HG02759 (cell line): ENCODE data around the gene NRIP2.

Experiments used
- ATAC-seq: cut with Tn5 transposase; IDR thresholded peaks from one replicate; pipeline ENCODE4 v1.9.1; 2021; ENCODE audit warnings: mild to moderate bottlenecking, moderate library complexity; ENCODE audit not compliant: unreplicated experiment

Gene NRIP2

DNA sequence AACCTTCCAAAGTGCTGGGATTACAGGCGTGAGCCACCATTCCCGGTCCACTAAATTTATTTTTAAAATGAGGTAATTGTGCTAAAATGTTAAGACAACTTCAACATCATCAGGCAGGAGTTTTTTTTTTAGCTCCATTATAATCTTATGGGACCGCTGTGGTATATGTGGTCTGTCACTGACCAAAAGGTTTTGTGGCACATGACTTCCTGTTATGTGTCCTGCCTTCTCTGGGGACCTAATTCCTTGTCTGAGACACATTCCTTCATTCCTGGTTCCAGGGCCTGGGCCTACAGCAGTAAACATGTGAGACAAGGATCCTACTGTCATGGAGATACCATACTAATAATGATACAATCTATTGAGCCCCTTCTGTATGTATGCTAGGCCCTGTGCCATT lies 17.1 kb upstream of the NRIP2 start:
- no peak for ATAC-seq

DNA sequence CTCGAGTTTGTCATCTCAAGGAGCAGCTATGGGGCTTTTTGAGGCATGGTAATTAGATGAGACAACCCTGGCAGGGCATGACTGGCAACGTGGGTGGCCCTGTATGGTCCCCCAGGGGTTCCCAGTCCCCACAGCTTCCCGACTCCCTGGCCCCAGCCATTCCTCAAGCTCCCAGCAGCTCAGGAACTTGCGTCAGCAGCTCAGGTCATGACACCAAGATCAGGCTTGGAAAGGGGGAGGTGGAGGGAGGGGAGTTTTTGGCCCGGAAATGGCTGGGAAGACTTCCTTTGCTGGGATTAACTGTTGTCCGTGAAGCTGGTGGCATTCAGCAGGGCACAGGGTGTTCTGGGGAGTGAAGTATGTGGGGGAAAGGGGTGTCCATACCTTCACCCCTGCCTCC lies 10.4 kb upstream of the NRIP2 start:
- no peak for ATAC-seq

- no peak for ATAC-seq
These were observed 10.0 kb upstream of the NRIP2 start for GRCh38 chr12:2844786-2845185.

DNA sequence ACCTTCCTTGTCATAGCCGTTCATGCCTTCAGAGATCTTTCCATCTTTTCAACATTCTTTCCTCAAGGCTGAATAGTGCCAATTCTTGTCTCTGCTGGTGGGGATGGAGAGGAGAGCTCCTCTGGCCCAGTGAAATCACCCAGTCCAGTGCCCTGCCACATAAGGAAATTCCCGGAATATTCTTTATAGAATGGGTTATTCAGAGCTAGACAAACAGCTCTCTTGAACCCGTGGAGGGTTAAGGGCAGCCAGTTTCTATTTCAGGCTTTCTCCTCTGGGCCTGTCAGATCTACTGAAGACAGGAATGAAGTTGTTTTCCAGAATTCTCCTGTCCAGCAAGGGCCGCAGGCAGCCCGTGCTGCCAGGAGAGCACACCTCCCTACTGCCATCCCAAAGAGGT lies 8.1 kb upstream of the NRIP2 start:
- ATAC-seq, result no peak

- no peak for ATAC-seq
These were observed 6.3 kb upstream of the NRIP2 start for GRCh38 chr12:2841056-2841650.

DNA sequence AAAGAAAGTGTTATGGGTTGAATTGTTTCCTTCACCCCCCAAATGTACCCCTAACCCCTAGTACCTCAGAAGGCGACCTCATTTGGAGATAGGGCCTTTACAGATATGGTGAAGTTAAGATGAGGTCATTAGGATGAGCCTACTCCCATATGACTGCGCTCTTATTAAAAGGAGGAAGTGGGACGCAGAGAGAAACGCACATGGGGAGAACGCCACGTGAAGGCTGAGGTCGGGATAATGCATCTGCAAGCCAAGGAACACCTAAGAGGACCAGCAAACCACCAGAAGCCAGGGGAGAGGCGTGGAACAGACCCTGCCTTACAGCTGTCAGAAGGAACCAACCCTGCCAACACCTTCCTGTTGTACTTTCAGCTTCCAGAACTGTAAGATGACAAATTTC lies 1.7 kb upstream of the NRIP2 start:
- no peak for ATAC-seq

DNA sequence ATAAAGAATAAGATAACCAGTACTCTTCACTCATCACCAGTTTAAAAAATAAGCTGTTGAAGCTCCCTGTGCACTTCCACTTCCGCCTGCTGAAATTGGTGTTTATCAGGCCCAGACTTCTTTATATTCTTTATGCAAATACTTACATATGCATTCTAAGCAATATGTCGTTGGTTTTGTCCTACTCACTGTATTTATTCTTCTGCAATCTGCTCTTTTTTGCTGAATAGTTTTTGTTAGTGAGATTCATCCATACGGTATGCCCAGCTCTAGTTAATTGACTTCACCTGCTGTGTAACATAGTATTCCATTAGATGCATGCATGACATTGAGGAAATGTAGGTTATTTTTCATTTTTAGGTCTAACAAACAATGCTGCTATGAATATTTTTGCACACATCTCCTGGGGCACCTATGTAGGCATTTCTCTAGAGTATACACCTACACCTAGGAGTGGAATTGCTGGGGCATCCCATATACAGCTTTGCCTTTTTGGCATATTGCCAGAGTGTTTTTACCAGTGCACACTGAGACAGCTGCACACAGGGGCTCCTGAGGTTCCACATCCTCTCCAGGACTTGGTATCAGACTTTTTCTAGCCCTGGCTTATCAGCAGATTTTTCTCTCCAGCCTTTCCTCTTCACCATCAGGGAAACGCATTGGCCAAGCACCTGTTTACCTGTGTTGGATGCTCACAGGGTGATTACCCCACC lies 1.0 kb upstream of the NRIP2 start:
- ATAC-seq, result no peak

DNA sequence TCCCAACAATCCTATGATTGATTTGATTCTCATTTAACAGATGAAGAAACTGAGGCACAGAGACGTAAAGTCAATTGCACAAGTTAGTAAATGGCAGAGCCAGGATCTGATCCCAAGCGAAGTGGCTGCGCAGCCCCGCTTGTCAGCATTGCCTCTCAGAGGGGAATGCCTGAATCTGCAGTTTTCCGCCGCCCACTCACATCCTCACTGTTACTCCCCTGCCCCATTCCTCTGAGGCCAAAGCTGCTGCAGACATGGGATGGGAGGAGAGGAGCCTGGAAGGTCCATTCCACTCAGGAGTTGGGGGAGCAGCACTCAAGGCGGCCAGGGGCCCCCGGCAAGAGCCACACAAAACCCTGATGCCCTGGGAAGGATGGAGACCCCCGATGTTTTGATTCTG lies 1.0 kb downstream of the NRIP2 start:
- ATAC-seq, result no peak

DNA sequence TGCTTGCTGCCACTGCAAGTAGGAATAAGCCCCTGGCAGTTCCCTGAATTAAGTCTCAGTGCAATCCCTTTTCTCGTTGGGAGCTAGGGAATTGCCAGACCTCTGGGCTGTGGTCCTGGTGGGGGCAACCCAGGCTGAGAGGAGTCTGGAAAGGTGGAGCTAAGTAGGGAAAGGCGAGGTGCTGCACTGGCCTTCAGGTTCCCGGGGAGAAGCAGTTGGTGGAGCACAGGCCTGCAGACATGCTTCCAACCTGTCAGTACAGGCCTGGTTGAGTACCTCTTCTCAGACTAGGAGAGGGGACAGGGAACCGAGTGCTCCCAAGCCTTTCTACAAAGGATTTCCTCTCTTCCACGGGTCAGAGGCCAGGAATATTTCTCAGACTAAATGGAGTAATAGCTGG lies 1.5 kb downstream of the NRIP2 start:
- no peak for ATAC-seq

DNA sequence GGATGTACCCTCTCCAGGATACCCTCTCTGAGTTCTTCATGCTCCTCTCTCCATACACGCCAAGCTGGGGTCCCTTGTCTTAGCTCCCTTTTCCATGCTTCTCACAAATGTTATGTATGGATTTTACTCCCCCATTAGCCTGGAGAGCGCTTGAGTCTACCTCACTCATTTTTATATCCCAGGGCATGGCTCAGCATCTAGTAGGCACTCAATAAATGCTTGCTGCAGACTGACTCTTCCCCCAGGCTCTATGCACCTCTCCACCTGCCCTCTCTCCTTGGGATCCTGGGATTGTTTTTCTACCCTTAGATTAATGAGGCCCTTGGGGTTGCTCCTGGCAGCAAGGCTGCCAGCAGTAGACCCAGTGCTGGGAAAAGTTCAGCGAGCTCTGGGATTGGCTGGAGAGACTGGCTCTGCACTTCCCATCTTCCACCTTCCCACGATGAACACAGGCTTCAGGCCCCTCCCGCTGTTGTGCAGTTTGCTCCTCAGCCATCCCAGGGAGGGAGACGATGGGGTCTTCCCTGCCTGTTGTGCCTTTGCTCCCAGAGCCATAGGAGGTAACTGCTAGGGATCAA lies 2.2 kb downstream of the NRIP2 start:
- no peak for ATAC-seq

- no peak for ATAC-seq
These were observed 5.6 kb downstream of the NRIP2 start for GRCh38 chr12:2829275-2829674.

DNA sequence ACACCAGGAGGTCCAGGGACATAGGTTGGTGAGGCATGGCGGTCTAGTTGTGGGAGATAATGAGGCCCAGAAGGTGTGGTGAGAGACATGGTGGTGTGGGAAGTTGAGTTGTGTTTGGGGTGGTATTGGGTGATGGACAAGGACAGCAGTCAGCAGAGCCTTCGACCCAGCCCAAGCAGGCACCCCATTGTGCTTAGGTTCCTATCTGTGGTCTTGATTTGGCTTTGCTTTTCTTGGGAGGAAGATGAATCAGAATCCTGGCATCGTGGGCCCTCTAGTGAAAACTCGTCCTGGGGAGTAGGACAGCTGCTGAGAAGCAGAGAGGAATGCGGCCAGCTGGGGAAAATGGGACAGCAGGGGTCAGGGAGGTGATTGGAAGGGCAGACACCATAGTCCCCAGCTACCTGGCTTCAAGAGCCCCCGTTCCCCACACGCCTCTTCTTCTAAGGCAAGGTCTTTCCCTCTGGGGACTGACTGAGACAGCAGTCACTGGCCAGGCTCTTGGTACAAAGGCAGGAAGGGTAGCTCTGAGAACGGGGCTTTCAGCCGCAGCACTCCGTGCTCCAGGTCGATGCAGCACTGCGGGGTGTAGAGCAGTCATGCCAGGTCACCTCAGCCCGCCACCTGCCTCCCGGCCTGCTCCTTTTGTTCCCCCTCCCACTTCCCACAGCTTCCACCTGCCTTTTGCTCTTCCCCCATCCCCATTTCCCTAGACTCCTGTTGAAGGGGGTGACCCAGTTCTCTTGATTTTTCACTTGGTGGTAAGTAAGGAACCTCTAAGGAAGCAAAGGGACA lies 7.9 kb downstream of the NRIP2 start:
- ATAC-seq, result no peak

DNA sequence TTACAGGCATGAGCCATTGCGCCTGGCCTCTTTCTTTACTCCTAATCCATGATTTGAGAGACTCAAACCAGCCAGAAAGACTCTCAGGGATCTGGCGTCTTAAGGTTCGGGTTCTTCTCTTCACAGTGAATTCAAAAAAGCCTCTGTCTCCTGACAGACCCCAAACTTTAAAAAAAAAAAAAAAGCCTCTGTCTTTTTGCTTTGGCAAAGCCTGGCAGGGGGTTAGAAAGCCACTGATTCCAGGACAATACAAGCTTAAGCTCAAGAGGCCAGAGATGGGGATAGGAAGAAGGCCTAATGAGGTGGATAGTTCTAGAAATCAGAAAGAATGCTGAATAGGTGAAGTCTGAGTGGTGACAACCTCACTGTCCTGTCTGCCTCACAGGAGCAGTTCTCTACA lies 8.8 kb downstream of the NRIP2 start:
- ATAC-seq, result no peak

DNA sequence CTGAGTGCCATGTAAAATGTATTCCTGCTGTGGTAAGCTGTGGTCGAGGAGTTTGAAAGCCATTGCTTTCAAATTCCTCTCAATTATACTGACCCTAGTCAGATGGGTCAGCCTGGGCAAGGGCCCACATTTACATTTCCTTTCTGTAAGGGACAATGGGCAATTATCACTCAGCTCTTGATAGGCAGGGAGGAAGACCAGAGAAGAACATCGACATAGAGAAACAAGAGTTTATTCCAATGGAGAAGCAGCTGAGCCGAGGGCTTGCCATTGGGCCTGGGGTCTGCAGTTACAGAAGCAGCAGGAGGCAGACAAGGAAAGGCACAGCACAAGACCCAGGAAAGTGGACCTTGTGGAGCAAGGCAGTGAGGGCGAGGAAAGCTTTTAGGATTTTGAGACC lies 9.7 kb downstream of the NRIP2 start:
- no peak for ATAC-seq

DNA sequence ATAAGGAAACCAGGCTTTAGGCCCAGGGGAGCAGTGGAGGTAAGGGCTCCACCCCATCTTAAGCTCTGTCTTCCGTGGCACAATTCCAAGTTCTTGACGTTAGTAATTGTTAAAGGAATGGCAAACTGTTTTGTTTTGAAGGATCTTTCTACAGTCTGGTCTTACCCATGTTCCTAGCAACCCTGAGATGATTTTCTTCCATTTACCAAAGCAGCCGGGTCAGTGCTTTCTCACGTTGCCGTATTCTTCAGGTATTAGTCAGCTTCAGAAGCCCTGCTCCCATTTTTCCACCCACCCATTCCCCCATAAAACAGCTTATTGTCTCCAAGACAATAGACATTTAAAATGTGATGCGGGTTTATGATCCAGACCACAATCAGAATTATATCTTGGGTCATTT lies 10.3 kb downstream of the NRIP2 start:
- no peak for ATAC-seq

DNA sequence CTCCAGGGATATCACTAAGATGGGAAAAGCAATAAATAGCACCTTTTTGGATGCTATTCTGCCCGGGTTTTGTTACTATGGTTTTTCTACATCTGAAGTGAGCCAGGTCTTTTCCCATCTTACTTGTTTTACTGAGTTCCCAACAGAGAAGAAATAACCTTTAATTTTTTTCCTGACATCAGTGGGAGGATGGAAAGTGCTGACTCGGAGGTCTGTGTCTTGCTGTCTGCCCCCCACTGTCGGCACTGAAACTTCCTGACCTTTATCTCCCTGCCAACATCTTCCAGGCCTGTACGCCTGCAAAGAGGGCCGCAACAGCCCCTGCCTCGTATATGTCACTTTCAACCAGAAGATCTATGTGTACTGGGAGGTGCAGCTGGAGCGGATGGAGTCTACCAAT lies 11.4 kb downstream of the NRIP2 start:
- ATAC-seq, result no peak

- ATAC-seq, result no peak
These were observed 14.4 kb downstream of the NRIP2 start for GRCh38 chr12:2820432-2820831.

- no peak for ATAC-seq
These were observed 15.0 kb downstream of the NRIP2 start for GRCh38 chr12:2819810-2820209.

DNA sequence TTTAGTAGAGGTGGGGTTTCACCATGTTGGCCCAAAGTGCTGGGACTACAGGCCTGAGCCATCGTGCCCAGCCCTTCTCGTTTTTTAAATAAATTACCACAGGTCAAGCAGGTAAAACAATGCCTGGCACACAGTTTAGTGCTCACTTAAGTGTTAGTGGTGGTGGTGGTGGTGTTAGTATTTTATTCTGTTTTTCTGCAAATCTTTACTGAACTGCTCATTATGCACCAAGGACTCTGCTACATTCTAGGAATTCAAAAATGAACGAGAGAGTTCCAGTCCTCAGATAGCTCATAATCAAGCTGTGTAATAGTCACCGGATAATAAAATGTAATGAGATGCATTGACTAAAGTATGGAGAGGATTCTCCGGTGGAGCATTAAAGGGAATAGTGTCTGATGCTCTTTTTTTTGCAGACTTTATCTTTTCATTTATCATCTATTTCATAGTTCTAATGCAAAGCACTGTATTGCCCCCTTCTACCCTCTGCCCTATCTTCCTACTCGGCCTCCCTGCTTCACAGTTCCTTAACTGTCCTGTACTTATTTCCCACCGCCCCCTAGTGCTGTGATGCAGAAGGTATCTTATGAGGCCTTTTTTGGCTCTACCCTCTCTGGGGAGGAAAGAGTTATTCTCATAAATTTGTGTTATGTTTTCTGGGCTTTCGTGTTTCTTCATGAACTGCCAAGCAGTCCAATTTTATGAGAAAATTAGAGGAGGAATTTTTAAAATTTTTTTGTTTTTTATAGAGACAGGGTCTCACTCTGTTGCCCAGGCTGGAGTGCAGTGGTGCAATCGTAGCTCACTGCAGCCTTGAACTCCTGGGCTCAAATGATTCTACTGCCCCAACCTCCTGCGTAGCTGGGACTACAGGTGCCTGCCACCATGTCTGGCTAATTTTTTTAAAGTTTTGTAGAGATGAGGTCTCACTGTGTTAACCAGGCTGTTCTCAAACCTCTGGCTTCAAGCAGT lies 21.3 kb downstream of the NRIP2 start:
- ATAC-seq, result peak; percentile 26

DNA sequence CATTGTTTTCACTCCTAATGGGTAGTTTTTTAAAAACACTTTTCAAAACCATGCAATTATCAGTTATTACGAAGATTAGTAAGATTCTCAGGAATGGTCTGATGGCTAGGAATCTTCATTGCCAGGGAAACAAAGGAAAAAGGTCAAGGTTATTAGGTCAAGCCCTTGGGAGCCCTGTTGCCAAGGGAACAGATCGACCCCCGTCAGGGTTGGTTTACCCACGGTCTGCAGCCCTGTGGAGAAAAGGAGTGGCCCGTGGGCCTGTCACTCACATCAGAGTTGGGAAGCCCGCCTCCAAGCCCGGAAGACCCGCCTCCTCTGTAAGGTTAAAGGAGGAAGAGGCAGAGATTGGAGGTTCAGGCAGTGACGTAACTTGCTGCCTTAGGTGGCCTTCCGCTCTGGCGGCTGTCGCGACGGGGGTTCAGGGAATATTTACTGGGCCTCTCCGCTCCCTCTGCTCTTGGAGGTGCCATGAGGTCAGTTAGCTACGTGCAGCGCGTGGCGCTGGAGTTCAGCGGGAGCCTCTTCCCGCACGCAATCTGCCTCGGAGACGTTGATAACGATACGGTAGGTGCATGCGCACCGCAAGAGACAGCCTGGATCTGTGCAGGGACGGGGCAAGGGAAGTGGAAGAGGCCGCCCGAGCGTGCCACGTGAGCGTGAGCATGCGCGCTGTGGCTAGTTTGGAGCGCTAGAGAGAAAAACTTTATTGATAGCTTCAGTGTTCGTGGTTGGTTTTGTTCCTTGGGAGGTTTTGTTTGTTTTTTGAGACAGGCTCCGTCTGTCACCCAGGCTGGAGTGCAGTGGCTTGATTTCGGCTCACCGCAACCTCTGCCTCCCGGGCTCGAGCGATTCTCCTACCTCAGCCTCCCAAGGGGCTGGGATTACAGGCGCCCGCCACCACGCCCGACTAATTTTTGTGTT lies 22.3 kb downstream of the NRIP2 start, which contains the start of gene ITFG2:
Gene ITFG2, plus strand, starts transcription at position 379 of the 924 bp plus-strand sequence. Its CDS starts 93 bp downstream, at position 472.
- ATAC-seq, result peak; percentile 95
